K562 (cell line): Measurements from ENCODE around the gene PDRG1. TPM values are rescaled to one million over a fixed set of nuclear protein-coding genes. Genes with fewer than 3 reads are reported as not detected.

Experiments
- ETS2 ChIP-seq: IDR thresholded peaks from 2 replicates; pipeline ENCODE4 v1.6.1; 2016; ENCODE audit warnings: borderline replicate concordance, missing genetic modification characterization, mild to moderate bottlenecking, moderate library complexity, missing compliant biosample characterization; ENCODE audit not compliant: poor library complexity, severe bottlenecking
- NFATC3 ChIP-seq: fragments of 450-650 bp; IDR thresholded peaks from 2 replicates; pipeline ENCODE4 v1.6.1; 2017; ENCODE audit warnings: mild to moderate bottlenecking
- RBM39 ChIP-seq: fragments of 200-400 bp; formaldehyde crosslinking; optimal IDR thresholded peaks from 2 replicates; pipeline ENCODE3; 2018; ENCODE audit warnings: low read depth, low read length
- polyA plus RNA-seq, 8 experiments: library from polyadenylated mRNA; depleted of rRNA in 4 of 8; stranded (reverse) in 5 of 8; unstranded in 3 of 8; fragments of >200 nt; fragmentation: Nextera tagmentation in 2 of 8; fragmentation: Illumina TruSeq in 1 of 8; extraction: Ambion mirVana in 2 of 8; extraction: Trizol in 1 of 8; gene quantifications; 2 replicates each; pipeline versions ENCODE4 v1.2.1 to v1.2.3, GENCODE V29; 2011 to 2014; ENCODE audit warnings: inconsistent platforms in 1 of 8, missing spikeins in 1 of 8
- total RNA-seq, 7 experiments: library from RNA; depleted of rRNA in 6 of 7; stranded (reverse); fragments of >200 nt in 6 of 7; fragmentation: Illumina TruSeq in 2 of 7; extraction: Trizol in 2 of 7; gene quantifications; 2 replicates each; pipeline versions ENCODE4 v1.2.1 to v1.2.3, GENCODE V29; 2011 to 2021; ENCODE audit warnings: low replicate concordance in 1 of 7
- TF ChIP-seq, protein P1 (sequence below), 2 experiments: fragments of 250-450 bp in 1 of 2; fragments of 450-650 bp in 1 of 2; sonication (Bioruptor Pico) in 1 of 2; IDR thresholded peaks; 2 replicates each; pipeline versions ENCODE4 v1.6.1 to v1.8.0; 2016 to 2021; ENCODE audit warnings: mild to moderate bottlenecking in 2 of 2, moderate library complexity in 2 of 2, missing compliant biosample characterization in 1 of 2, missing genetic modification characterization in 1 of 2
- TF ChIP-seq, protein P2 (sequence below): fragments of 450-650 bp; IDR thresholded peaks from 2 replicates; pipeline ENCODE4 v1.6.1; 2017; ENCODE audit warnings: antibody characterized with exemption, mild to moderate bottlenecking

Gene PDRG1
- total and polyA plus RNA-seq, 9 of the 15 experiments (the other 6 are each of a cell fraction or from before 2014, with no cell fraction given), result 12.6 to 58.6 (median 26.1) TPM

DNA sequence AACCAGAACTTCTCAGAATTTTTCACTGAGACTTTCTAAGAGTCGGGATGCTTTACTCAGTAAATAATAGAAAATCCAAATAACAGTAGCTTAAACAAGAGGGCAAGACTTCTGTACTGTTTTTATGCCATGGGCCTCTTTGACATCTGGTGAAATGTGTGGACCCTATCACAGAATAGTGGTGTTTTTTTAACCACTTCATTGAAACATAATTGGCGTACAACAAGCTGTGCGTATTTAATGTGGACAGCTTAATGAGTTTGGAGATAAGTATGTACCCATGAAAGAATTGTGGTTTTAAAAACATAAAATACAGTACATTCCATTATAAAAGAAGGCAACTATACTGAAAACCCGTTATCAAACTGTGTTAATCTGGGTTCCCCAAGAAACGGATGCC is 37.7 kb downstream of the PDRG1 start (continued):
- TF ChIP-seq, protein P1, sequence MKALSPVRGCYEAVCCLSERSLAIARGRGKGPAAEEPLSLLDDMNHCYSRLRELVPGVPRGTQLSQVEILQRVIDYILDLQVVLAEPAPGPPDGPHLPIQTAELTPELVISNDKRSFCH (CRISPR knock-in tag; IDR thresholded peaks at IDR 0.05), result no peak
- TF ChIP-seq, protein P1 (tag; IDR thresholded peaks at IDR 0.05), result no peak
- TF ChIP-seq ETS2 (tag) (no peak), NFATC3 (no peak), RBM39 (no peak)
- TF ChIP-seq, protein P2, sequence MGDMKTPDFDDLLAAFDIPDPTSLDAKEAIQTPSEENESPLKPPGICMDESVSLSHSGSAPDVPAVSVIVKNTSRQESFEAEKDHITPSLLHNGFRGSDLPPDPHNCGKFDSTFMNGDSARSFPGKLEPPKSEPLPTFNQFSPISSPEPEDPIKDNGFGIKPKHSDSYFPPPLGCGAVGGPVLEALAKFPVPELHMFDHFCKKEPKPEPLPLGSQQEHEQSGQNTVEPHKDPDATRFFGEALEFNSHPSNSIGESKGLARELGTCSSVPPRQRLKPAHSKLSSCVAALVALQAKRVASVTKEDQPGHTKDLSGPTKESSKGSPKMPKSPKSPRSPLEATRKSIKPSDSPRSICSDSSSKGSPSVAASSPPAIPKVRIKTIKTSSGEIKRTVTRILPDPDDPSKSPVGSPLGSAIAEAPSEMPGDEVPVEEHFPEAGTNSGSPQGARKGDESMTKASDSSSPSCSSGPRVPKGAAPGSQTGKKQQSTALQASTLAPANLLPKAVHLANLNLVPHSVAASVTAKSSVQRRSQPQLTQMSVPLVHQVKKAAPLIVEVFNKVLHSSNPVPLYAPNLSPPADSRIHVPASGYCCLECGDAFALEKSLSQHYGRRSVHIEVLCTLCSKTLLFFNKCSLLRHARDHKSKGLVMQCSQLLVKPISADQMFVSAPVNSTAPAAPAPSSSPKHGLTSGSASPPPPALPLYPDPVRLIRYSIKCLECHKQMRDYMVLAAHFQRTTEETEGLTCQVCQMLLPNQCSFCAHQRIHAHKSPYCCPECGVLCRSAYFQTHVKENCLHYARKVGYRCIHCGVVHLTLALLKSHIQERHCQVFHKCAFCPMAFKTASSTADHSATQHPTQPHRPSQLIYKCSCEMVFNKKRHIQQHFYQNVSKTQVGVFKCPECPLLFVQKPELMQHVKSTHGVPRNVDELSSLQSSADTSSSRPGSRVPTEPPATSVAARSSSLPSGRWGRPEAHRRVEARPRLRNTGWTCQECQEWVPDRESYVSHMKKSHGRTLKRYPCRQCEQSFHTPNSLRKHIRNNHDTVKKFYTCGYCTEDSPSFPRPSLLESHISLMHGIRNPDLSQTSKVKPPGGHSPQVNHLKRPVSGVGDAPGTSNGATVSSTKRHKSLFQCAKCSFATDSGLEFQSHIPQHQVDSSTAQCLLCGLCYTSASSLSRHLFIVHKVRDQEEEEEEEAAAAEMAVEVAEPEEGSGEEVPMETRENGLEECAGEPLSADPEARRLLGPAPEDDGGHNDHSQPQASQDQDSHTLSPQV, result no peak
- TF ChIP-seq, all 486 proteins: peak for 0
